A673 (cell line): ENCODE data around the gene KLK15. TPM values are rescaled to one million over a fixed set of nuclear protein-coding genes. Genes with fewer than 3 reads are reported as not detected.

Experiments used
- BruUV-seq: library from RNA; stranded (reverse); fragments of 400-500 nt; replicated peaks from 2 replicates; lab custom pipeline; 2021; lab: Mats Ljungman, UMichigan
- CTCF ChIA-PET: fragments of 300-600 bp; sonication (Branson Sonifier 250); formaldehyde crosslinking; loops from one replicate; lab custom pipeline; 2022; ENCODE audit warnings: antibody characterized with exemption; lab: Charles Lee
- POLR2A ChIA-PET: fragments of 300-600 bp; sonication (Branson Sonifier 250); formaldehyde crosslinking; loops from one replicate; lab custom pipeline; 2022; ENCODE audit warnings: antibody characterized with exemption; ENCODE audit not compliant: low non-redundant PET; lab: Charles Lee
- DNase-seq: peaks from one replicate; pipeline ENCODE4 v3.0.0-alpha.2; 2015; ENCODE audit warnings: low spot score
- H3K27ac ChIP-seq: fragments of 200-600 bp; sonication (generic); 2 replicates; pipeline ENCODE4 v1.5.1; 2016; ENCODE audit warnings: mixed run types, low read depth, mild to moderate bottlenecking, mixed read lengths, antibody characterized with exemption, low read length; ENCODE audit not compliant: poor library complexity, severe bottlenecking
- H3K27me3 ChIP-seq: fragments of 200-600 bp; sonication (generic); replicated peaks from 2 replicates; pipeline ENCODE4 v1.6.1; 2017; ENCODE audit warnings: mixed run types, low read depth, mild to moderate bottlenecking, mixed read lengths, antibody characterized with exemption, low read length; ENCODE audit not compliant: insufficient read depth, poor library complexity
- H3K36me3 ChIP-seq: fragments of 200-600 bp; sonication (generic); 2 replicates; pipeline ENCODE4 v1.6.1; 2016; ENCODE audit warnings: mixed run types, mild to moderate bottlenecking, mixed read lengths, antibody characterized with exemption, low read length; ENCODE audit not compliant: insufficient read depth, poor library complexity, severe bottlenecking
- H3K4me1 ChIP-seq: fragments of 200-600 bp; sonication (generic); 2 replicates; pipeline ENCODE4 v1.6.1; 2017; ENCODE audit warnings: mixed run types, mild to moderate bottlenecking, mixed read lengths, antibody characterized with exemption, low read length; ENCODE audit not compliant: insufficient read depth, poor library complexity, severe bottlenecking
- H3K4me3 ChIP-seq: fragments of 200-600 bp; sonication (generic); 2 replicates; pipeline ENCODE4 v1.5.1; 2016; ENCODE audit warnings: low read depth, mixed run types, mild to moderate bottlenecking, mixed read lengths, low read length; ENCODE audit not compliant: poor library complexity, severe bottlenecking
- H3K9me3 ChIP-seq: fragments of 200-600 bp; sonication (generic); 2 replicates; pipeline ENCODE4 v1.6.1; 2016; ENCODE audit warnings: mixed run types, low read depth, mild to moderate bottlenecking, mixed read lengths, antibody characterized with exemption, low read length; ENCODE audit not compliant: poor library complexity, severe bottlenecking
- CTCF ChIP-seq: fragments of 300-800, 200-600 bp; sonication (generic); conservative IDR thresholded peaks from 2 replicates; pipeline ENCODE4 v1.5.1; 2017; ENCODE audit warnings: low read depth, mild to moderate bottlenecking, antibody characterized with exemption, low read length, moderate library complexity, mixed read lengths
- EZH2 ChIP-seq: fragments of 200-600 bp; sonication (generic); IDR thresholded peaks from 2 replicates; pipeline ENCODE4 v1.6.1; 2017; ENCODE audit warnings: borderline replicate concordance, low read depth, mild to moderate bottlenecking, mixed read lengths, antibody characterized with exemption, low read length; ENCODE audit not compliant: poor library complexity, severe bottlenecking
- intact Hi-C: fragments of 100-400 bp; cut with micrococcal nuclease; formaldehyde crosslinking; loops from one replicate; pipeline ENCODE4 v1.10.0; 2022; ENCODE audit not compliant: unreplicated experiment
- total RNA-seq: library from RNA; stranded (reverse); gene quantifications from 2 replicates; pipeline ENCODE4 v1.2.3, GENCODE V29; 2021

The KLK15 gene
- total RNA-seq, 1 experiment from 2014 or later: not detected

- ChIA-PET POLR2A (interaction anchor here (0.6 kb wide), 1 partner anchor 450 kb away, joined by 4 read pairs; no protein-coding TSS in a partner anchor), CTCF (no interaction called here)
- TF ChIP-seq EZH2: no peak
- TF ChIP-seq CTCF: no peak
- Histone ChIP-seq H3K4me3 (no peak overlapping the region), H3K9me3 (no peaks in the 10 kb centered on the region), H3K36me3 (peaks cover 34% of the 10 kb centered on the region), H3K27ac (peak overlapping the region; percentile 5), H3K27me3 (no peaks in the 10 kb centered on the region), H3K4me1 (peaks cover 16% of the 10 kb centered on the region)
- intact Hi-C loops: loop anchor here (5.0 kb wide), 1 partner anchor 128 kb away; no protein-coding TSS in a partner anchor
- no TSS peak for BruUV-seq
- peak; percentile 64 for DNase-seq
Observed at GRCh38 chr19:50794074-50794875, 39.1 kb downstream of the KLK15 start.

- Histone ChIP-seq H3K4me3 (no peak overlapping the region), H3K36me3 (peaks cover 28% of the 10 kb centered on the region), H3K27ac (peak overlapping the region; percentile 5), H3K4me1 (peaks cover 16% of the 10 kb centered on the region), H3K9me3 (no peaks in the 10 kb centered on the region), H3K27me3 (no peaks in the 10 kb centered on the region)
- intact Hi-C loops: loop anchor here (5.0 kb wide), 1 partner anchor 129 kb away; no protein-coding TSS in a partner anchor
- no TSS peak for BruUV-seq
- no peak for TF ChIP-seq EZH2
- TF ChIP-seq CTCF: no peak
- ChIA-PET POLR2A (no interaction called here), CTCF (interaction anchor here (0.7 kb wide), 1 partner anchor 69 kb away, joined by 4 read pairs; no protein-coding TSS in a partner anchor)
- DNase-seq: peak; percentile 39
Observed at GRCh38 chr19:50793558-50794065, 39.8 kb downstream of the KLK15 start.

- Histone ChIP-seq H3K27me3 (no peaks in the 10 kb centered on the region), H3K9me3 (no peaks in the 10 kb centered on the region), H3K4me3 (no peak overlapping the region), H3K36me3 (peaks cover 17% of the 10 kb centered on the region), H3K27ac (no peak overlapping the region), H3K4me1 (peaks cover 16% of the 10 kb centered on the region)
- ChIA-PET CTCF (interaction anchor here (0.7 kb wide), 1 partner anchor 68 kb away, joined by 4 read pairs; no protein-coding TSS in a partner anchor), POLR2A (interaction anchor here (0.6 to 0.7 kb wide), 2 partner anchors 15 to 547 kb away, joined by 5 to 17 read pairs; no protein-coding TSS in a partner anchor)
- peak; percentile 45 for DNase-seq
- intact Hi-C loops: loop anchor here (5.0 kb wide), 1 partner anchor 130 kb away; no protein-coding TSS in a partner anchor
- TF ChIP-seq CTCF: no peak
- TF ChIP-seq EZH2: no peak
- no TSS peak for BruUV-seq
Observed at GRCh38 chr19:50792272-50793250, 40.8 kb downstream of the KLK15 start.
